CD4-positive, alpha-beta T cell (primary cell): ENCODE data around the gene DDX1. TPM values are rescaled to one million over a fixed set of nuclear protein-coding genes. Genes with fewer than 3 reads are reported as not detected.

ENCODE experiments used
- ATAC-seq: fragments of 200-7000 bp; cut with Tn5 transposase; one replicate; pipeline ENCODE4 v1.10.0; 2022; ENCODE audit warnings: mild to moderate bottlenecking; ENCODE audit not compliant: poor library complexity
- CTCF ChIA-PET: fragments of 350-600 bp; sonication (Branson Sonifier 250); formaldehyde crosslinking; loops from one replicate; lab custom pipeline; 2021; ENCODE audit warnings: antibody characterized with exemption, inconsistent platforms; lab: Charles Lee
- POLR2A ChIA-PET: fragments of 350-600 bp; sonication (Branson Sonifier 250); formaldehyde crosslinking; loops from one replicate; lab custom pipeline; 2021; ENCODE audit warnings: antibody characterized with exemption, inconsistent platforms; lab: Charles Lee
- DNase-seq, 14 experiments: peaks; one replicate each; pipeline ENCODE4 v3.0.0-alpha.2; 2013 to 2020; ENCODE audit warnings: mixed read lengths in 2 of 14
- H3K27ac ChIP-seq, 2 donors: one replicate each; pipeline versions ENCODE4 v1.5.1 to v1.7.0; 2013; ENCODE audit warnings: low read length in 2 of 2, low read depth in 1 of 2, mild to moderate bottlenecking in 1 of 2
- H3K27me3 ChIP-seq, 2 experiments: 1 replicate in 1 of 2; 2 replicates in 1 of 2; pipeline versions ENCODE4 v1.6.1 to v1.7.0; 2013; ENCODE audit warnings: low read length in 2 of 2, control low read depth in 1 of 2, mild to moderate bottlenecking in 1 of 2, moderate library complexity in 1 of 2; ENCODE audit not compliant: insufficient read depth in 2 of 2, control insufficient read depth in 1 of 2
- H3K36me3 ChIP-seq: one replicate; pipeline ENCODE4 v1.6.1; 2013; ENCODE audit warnings: low read length, control low read depth; ENCODE audit not compliant: insufficient read depth
- H3K4me1 ChIP-seq: one replicate; pipeline ENCODE4 v1.6.1; 2013; ENCODE audit warnings: low read length, control low read depth; ENCODE audit not compliant: insufficient read depth
- H3K4me3 ChIP-seq: one replicate; pipeline ENCODE4 v1.5.1; 2013; ENCODE audit warnings: mild to moderate bottlenecking, low read length, moderate library complexity
- H3K9me3 ChIP-seq, 2 experiments: 1 replicate in 1 of 2; 2 replicates in 1 of 2; pipeline versions ENCODE4 v1.6.1 to v1.7.0; 2013; ENCODE audit warnings: low read length in 2 of 2, mild to moderate bottlenecking in 2 of 2, control low read depth in 1 of 2, moderate library complexity in 1 of 2; ENCODE audit not compliant: control insufficient read depth in 1 of 2, insufficient read depth in 1 of 2
- H3K27ac Mint-ChIP-seq: one replicate; pipeline ENCODE4 v1.8.0; 2020; ENCODE audit warnings: mixed read lengths
- H3K27me3 Mint-ChIP-seq: one replicate; pipeline ENCODE4 v1.8.0; 2021; ENCODE audit warnings: mixed read lengths
- H3K36me3 Mint-ChIP-seq: one replicate; pipeline ENCODE4 v1.8.0; 2021; ENCODE audit warnings: low read depth, mixed read lengths
- H3K4me1 Mint-ChIP-seq: one replicate; pipeline ENCODE4 v1.8.0; 2021; ENCODE audit warnings: low read depth, mixed read lengths
- H3K4me3 Mint-ChIP-seq: one replicate; pipeline ENCODE4 v1.8.0; 2020; ENCODE audit warnings: mild to moderate bottlenecking, mixed read lengths
- H3K9me3 Mint-ChIP-seq: one replicate; pipeline ENCODE4 v1.8.0; 2020; ENCODE audit warnings: mixed read lengths
- CTCF ChIP-seq: fragments of 200-600 bp; IDR thresholded peaks from one replicate; pipeline ENCODE4 v1.8.0; 2022; ENCODE audit warnings: antibody characterized with exemption, mild to moderate bottlenecking
- intact Hi-C, 2 experiments: fragments of 100-400 bp; cut with DNase I in 1 of 2; cut with micrococcal nuclease in 1 of 2; formaldehyde crosslinking; loops; one replicate each; pipeline versions ENCODE4 v1.15.1 to v1.9.0; 2023 to 2025; cut with DNase I, micrococcal nuclease
- total RNA-seq, 174 experiments: library from RNA in 2 of 174; stranded (reverse) in 2 of 174; gene quantifications; one replicate each; pipeline ENCODE4 v1.2.3 and lab custom pipeline; 2021 to 2026

Gene DDX1
- total RNA-seq, 2 experiments from 2014 or later, result 48.8 to 50.1 TPM

- DNase-seq (no peak), ATAC-seq (no peak)
- Histone ChIP-seq H3K27ac (no peak overlapping the region), H3K27me3 (peaks cover 2 to 6% of the 10 kb centered on the region in 2 experiments), H3K4me3 (no peak overlapping the region), H3K36me3 (no peaks in the 10 kb centered on the region), H3K9me3 (no peaks in the 10 kb centered on the region), H3K4me1 (no peaks in the 10 kb centered on the region)
- peaks cover 21% of the 10 kb centered on the region for H3K27me3 Mint-ChIP-seq
- no peak overlapping the region for H3K4me3 Mint-ChIP-seq
- ChIA-PET CTCF (no interaction called here), POLR2A (no interaction called here)
- H3K36me3 Mint-ChIP-seq, result no peaks in the 10 kb centered on the region
- intact Hi-C loops, result no loop called here
- TF ChIP-seq CTCF, result no peak
- no peaks in the 10 kb centered on the region for H3K9me3 Mint-ChIP-seq
- no peak overlapping the region for H3K27ac Mint-ChIP-seq
- no peaks in the 10 kb centered on the region for H3K4me1 Mint-ChIP-seq
Observed at GRCh38 chr2:15672961-15673918, 81.6 kb downstream of the DDX1 start.

- no peak for ATAC-seq
- Histone ChIP-seq H3K4me3 (no peak overlapping the region), H3K27ac (no peak overlapping the region), H3K27me3 (peaks cover 2 to 6% of the 10 kb centered on the region in 2 experiments), H3K9me3 (no peaks in the 10 kb centered on the region), H3K4me1 (no peaks in the 10 kb centered on the region), H3K36me3 (no peaks in the 10 kb centered on the region)
- no peak for DNase-seq
- ChIA-PET POLR2A (no interaction called here), CTCF (no interaction called here)
- H3K27me3 Mint-ChIP-seq, result peaks cover 21% of the 10 kb centered on the region
- H3K4me3 Mint-ChIP-seq, result no peak overlapping the region
- H3K27ac Mint-ChIP-seq, result no peak overlapping the region
- TF ChIP-seq CTCF, result no peak
- no peaks in the 10 kb centered on the region for H3K36me3 Mint-ChIP-seq
- H3K9me3 Mint-ChIP-seq, result no peaks in the 10 kb centered on the region
- intact Hi-C loops, result no loop called here
- H3K4me1 Mint-ChIP-seq, result no peaks in the 10 kb centered on the region
Observed at GRCh38 chr2:15673919-15674636, 82.4 kb downstream of the DDX1 start.

- ATAC-seq (no peak), DNase-seq (no peak)
- CTCF ChIA-PET, result no interaction called here
- no peak overlapping the region for H3K27ac ChIP-seq
- no peak overlapping the region for H3K27ac Mint-ChIP-seq
- no peak for TF ChIP-seq CTCF
- H3K4me3 ChIP-seq, result no peak overlapping the region
- H3K36me3 Mint-ChIP-seq, result no peaks in the 10 kb centered on the region
- H3K4me1 ChIP-seq, result no peaks in the 10 kb centered on the region
- H3K9me3 Mint-ChIP-seq, result no peaks in the 10 kb centered on the region
- no peaks in the 10 kb centered on the region for H3K9me3 ChIP-seq
- POLR2A ChIA-PET, result no interaction called here
- no peaks in the 10 kb centered on the region for H3K36me3 ChIP-seq
- no peaks in the 10 kb centered on the region for H3K4me1 Mint-ChIP-seq
- no peak overlapping the region for H3K4me3 Mint-ChIP-seq
- H3K27me3 ChIP-seq, result peaks cover 2 to 6% of the 10 kb centered on the region in 2 experiments
- intact Hi-C loops, result no loop called here
- H3K27me3 Mint-ChIP-seq, result peaks cover 15% of the 10 kb centered on the region
Observed at GRCh38 chr2:15674637-15675455, 83.2 kb downstream of the DDX1 start.
